Measurements from ENCODE around the gene WRNIP1. TPM values are rescaled to one million over a fixed set of nuclear protein-coding genes. Genes with fewer than 3 reads are reported as not detected.

The WRNIP1 gene
- total RNA-seq, 2 donors from 2014 or later, result 51.9 to 53.5 TPM

DNA sequence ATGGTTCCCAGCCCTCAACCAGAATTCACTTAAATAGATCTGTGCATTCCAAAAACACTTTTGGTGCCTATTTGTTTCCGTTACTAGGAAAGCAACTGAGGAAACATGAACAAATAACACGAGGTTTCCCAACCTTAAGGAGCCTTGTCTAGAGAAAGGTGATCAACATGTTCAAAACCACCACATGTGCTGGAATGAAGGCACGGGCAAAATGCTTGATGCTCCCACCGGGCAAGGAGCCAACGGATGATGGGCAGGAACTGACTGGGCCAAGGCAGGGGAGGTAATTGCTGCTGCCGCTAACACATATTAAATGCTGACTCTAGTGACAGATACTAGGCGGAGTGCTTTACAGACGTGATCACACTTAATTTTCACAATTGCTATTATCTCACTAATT is 17.0 kb upstream of the WRNIP1 start:
- H3K27ac ChIP-seq, result no peak overlapping the region
- peaks cover 0 to 25% of the 10 kb centered on the region in 2 donors for H3K4me1 ChIP-seq
- TF ChIP-seq, protein P1, sequence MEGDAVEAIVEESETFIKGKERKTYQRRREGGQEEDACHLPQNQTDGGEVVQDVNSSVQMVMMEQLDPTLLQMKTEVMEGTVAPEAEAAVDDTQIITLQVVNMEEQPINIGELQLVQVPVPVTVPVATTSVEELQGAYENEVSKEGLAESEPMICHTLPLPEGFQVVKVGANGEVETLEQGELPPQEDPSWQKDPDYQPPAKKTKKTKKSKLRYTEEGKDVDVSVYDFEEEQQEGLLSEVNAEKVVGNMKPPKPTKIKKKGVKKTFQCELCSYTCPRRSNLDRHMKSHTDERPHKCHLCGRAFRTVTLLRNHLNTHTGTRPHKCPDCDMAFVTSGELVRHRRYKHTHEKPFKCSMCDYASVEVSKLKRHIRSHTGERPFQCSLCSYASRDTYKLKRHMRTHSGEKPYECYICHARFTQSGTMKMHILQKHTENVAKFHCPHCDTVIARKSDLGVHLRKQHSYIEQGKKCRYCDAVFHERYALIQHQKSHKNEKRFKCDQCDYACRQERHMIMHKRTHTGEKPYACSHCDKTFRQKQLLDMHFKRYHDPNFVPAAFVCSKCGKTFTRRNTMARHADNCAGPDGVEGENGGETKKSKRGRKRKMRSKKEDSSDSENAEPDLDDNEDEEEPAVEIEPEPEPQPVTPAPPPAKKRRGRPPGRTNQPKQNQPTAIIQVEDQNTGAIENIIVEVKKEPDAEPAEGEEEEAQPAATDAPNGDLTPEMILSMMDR (IDR thresholded peaks at IDR 0.05), result no peak
- no peaks in the 10 kb centered on the region for H3K9me3 ChIP-seq
- no peak for DNase-seq (ENCODE audit: low spot score)
- H3K36me3 ChIP-seq, result no peaks in the 10 kb centered on the region
- no peaks in the 10 kb centered on the region for H3K27me3 ChIP-seq
- no peak overlapping the region for H3K4me3 ChIP-seq

DNA sequence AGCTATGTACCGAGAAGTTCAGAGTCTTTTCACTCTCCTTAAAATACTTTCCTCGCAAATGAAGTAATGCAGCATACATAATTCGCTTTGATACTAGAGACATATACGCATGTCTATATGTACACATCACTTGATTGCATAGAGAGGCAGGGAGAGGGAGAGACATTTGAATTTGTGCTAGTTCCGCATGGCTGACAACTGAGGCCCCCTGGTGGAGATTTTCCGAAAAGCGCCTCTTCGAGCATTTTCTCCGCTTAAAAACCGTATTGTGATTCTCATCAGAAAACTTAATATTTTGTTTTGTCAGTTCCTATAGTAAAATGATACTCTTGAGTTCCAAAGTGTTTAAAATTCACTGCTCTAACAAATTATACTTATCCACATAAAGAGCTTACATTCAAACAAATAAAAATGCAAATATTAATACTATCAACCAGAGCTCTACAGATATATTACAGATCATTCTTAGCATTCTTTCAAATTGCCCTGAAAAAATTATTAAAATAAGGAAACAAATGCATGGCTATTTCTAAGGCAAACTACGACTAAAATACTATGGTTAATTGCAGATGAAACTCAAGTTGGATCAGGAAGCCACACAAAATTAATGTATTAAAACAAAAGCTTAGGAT is 15.1 kb upstream of the WRNIP1 start:
- DNase-seq (ENCODE audit: low spot score), result peak; percentile 76
- TF ChIP-seq, protein P1 (IDR thresholded peaks at IDR 0.05), result peak; percentile 70 to 90
- Histone ChIP-seq H3K9me3 (no peaks in the 10 kb centered on the region), H3K4me1 (peaks cover 0 to 25% of the 10 kb centered on the region in 2 donors), H3K27ac (no peak overlapping the region), H3K4me3 (peak overlapping the region in 1 of 2 donors; percentile 19), H3K27me3 (no peaks in the 10 kb centered on the region), H3K36me3 (no peaks in the 10 kb centered on the region)

DNA sequence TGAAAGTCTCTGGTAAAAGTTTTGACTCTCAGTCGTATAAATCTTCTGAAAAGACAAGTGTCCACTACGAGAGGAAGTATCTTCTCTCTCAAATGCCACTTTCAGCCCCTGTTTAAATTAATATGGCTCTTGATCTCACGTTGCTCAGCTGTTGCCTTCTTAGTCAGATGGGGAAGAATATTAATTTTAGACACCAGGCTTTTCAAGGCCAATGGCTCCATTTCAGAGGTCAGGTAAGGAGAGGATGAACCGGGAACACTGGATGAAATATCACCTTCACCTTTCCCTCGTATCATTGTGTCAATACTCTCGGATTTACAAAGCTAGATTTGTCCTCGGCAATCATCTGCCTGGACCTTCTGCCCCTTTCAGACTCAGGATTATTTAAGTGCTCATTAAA is 14.4 kb upstream of the WRNIP1 start, which contains the start of gene MYLK4:
Gene MYLK4, minus strand, starts transcription at position 91 of the 400 bp plus-strand sequence. CDS start 1,628 bp downstream, outside the sequence.
- no peak for DNase-seq (ENCODE audit: low spot score)
- no peaks in the 10 kb centered on the region for H3K27me3 ChIP-seq
- TF ChIP-seq, protein P1 (IDR thresholded peaks at IDR 0.05), result no peak
- H3K36me3 ChIP-seq, result no peaks in the 10 kb centered on the region
- peaks cover 0 to 25% of the 10 kb centered on the region in 2 donors for H3K4me1 ChIP-seq
- no peak within 1 kb of the TSS for H3K27ac ChIP-seq
- no peaks in the 10 kb centered on the region for H3K9me3 ChIP-seq
- peak within 1 kb of the TSS in 1 of 2 donors; percentile 19 for H3K4me3 ChIP-seq

DNA sequence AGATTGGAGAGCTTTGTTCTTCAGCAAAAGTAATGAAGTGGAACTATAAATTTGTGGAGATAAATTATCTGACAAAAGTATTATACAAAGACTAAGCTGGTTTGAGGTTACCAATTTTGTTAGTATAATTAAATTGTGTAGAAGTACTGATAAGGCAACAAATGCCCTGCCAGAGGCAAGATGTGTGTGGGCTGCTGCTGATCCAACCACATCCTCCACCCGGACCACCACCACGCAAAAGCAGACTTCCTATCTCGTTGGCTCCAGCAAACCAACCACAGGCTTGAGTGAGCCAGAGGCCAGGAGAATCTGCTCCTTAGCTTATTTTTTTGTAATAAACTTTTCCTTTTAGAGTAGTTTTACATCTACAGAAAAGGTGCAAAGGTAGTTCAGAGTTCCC is 13.3 kb upstream of the WRNIP1 start:
- peaks cover 0 to 22% of the 10 kb centered on the region in 2 donors for H3K4me1 ChIP-seq
- no peaks in the 10 kb centered on the region for H3K9me3 ChIP-seq
- H3K27ac ChIP-seq, result no peak overlapping the region
- TF ChIP-seq, protein P1 (IDR thresholded peaks at IDR 0.05), result no peak
- no peak for DNase-seq (ENCODE audit: low spot score)
- H3K4me3 ChIP-seq, result no peak overlapping the region
- H3K27me3 ChIP-seq, result no peaks in the 10 kb centered on the region
- H3K36me3 ChIP-seq, result no peaks in the 10 kb centered on the region

DNA sequence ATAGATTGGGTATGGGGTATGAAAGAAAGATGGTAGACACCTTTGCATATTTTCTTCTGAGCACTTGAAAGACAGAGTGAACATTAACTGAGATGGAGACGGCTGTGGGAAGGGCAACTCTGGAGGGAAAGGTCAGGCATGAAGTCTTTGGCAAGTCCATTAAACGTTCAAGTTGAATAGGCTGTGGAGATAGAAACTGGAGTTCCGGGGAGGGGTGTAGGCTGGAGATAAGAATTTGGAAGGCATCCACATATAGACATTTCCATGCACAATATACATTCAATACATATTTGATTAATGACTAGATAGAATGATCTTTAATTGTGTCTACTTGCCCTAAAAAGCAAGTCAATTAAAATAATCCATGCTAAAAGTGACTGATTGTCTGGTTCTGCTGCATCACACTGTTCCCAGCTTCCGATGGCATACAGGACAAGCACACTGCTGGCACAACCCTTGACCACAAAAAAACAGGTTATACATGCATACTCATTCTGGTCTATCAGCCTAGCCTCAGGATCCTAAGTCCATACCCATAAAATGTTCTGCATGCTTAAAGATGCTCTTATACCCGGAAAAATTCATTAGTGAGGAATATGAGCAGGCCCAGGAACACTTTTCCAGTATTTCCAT is 12.6 kb upstream of the WRNIP1 start:
- no peak overlapping the region for H3K4me3 ChIP-seq
- H3K27ac ChIP-seq, result no peak overlapping the region
- no peaks in the 10 kb centered on the region for H3K27me3 ChIP-seq
- H3K9me3 ChIP-seq, result no peaks in the 10 kb centered on the region
- no peak for DNase-seq (ENCODE audit: low spot score)
- H3K36me3 ChIP-seq, result no peaks in the 10 kb centered on the region
- TF ChIP-seq, protein P1 (IDR thresholded peaks at IDR 0.05), result no peak
- peaks cover 0 to 22% of the 10 kb centered on the region in 2 donors for H3K4me1 ChIP-seq
